H1 (cell line): ENCODE measurements around the gene CCT6A. TPM values are rescaled to one million over a fixed set of nuclear protein-coding genes. Genes with fewer than 3 reads are reported as not detected.

Experiments used
- CTCF ChIA-PET: fragments of 300-600 bp; sonication (Branson Sonifier 250); formaldehyde crosslinking; loops from one replicate; lab custom pipeline; 2021; ENCODE audit not compliant: partially characterized antibody; lab: Charles Lee
- POLR2A ChIA-PET: fragments of 300-600 bp; sonication (Branson Sonifier 250); formaldehyde crosslinking; loops from one replicate; lab custom pipeline; 2021; ENCODE audit warnings: inconsistent platforms; ENCODE audit not compliant: partially characterized antibody; lab: Charles Lee
- DNase-seq, 2 experiments: peaks; one replicate each; pipeline versions ENCODE4 v3.0.0 to v3.0.0-alpha.2; 2010 to 2022; ENCODE audit warnings: low spot score in 2 of 2, low read depth in 1 of 2, mixed read lengths in 1 of 2
- FAIRE-seq: peaks from 2 replicates; lab custom pipeline; 2011; peaks lifted over from hg19 to GRCh38; lab: Jason Lieb, UNC
- H2AFZ ChIP-seq: 2 replicates; pipeline ENCODE4 v1.8.1; 2012; ENCODE audit warnings: low read length, inconsistent platforms
- H2AK5ac ChIP-seq: 2 replicates; pipeline ENCODE4 v1.6.1; 2013; ENCODE audit warnings: low read depth, low read length
- H2BK120ac ChIP-seq: replicated peaks from 2 replicates; pipeline ENCODE3; 2013; ENCODE audit warnings: low read depth, low read length, inconsistent platforms
- H2BK12ac ChIP-seq: 2 replicates; pipeline ENCODE4 v1.6.1; 2013; ENCODE audit warnings: low read depth, low read length
- H2BK15ac ChIP-seq: 2 replicates; pipeline ENCODE4 v1.6.1; 2013; ENCODE audit warnings: low read length
- H2BK20ac ChIP-seq: 2 replicates; pipeline ENCODE4 v1.6.1; 2013; ENCODE audit warnings: low read length
- H2BK5ac ChIP-seq: 2 replicates; pipeline ENCODE4 v1.6.1; 2013; ENCODE audit warnings: low read depth, low read length
- H3K14ac ChIP-seq: 2 replicates; pipeline ENCODE4 v1.6.1; 2013; ENCODE audit warnings: inconsistent platforms; ENCODE audit not compliant: insufficient read length
- H3K18ac ChIP-seq: 2 replicates; pipeline ENCODE4 v1.6.1; 2013; ENCODE audit warnings: low read length; ENCODE audit errors: extremely low read depth
- H3K23ac ChIP-seq: 2 replicates; pipeline ENCODE4 v1.6.1; 2013; ENCODE audit warnings: inconsistent platforms; ENCODE audit not compliant: insufficient read length
- H3K23me2 ChIP-seq: 2 replicates; pipeline ENCODE4 v1.6.1; 2013; ENCODE audit warnings: low read depth, low read length
- H3K27ac ChIP-seq: 2 replicates; pipeline ENCODE4 v1.6.1; 2011; ENCODE audit warnings: low read depth, low read length, inconsistent platforms
- H3K27me3 ChIP-seq, 4 experiments: replicated peaks in 1 of 4; 1 replicate in 1 of 4; 2 replicates in 3 of 4; pipeline versions ENCODE4 v1.6.1 to v1.8.1; 2011 to 2013; ENCODE audit warnings: low read length in 3 of 4, mild to moderate bottlenecking in 3 of 4, inconsistent platforms in 2 of 4, mixed read lengths in 2 of 4, moderate library complexity in 1 of 4; ENCODE audit not compliant: control insufficient read depth in 3 of 4, insufficient read depth in 3 of 4; ENCODE audit errors: extremely low read depth in 1 of 4
- H3K36me3 ChIP-seq, 4 experiments: 2 replicates each; pipeline versions ENCODE4 v1.6.1 to v1.8.1; 2011 to 2013; ENCODE audit warnings: mild to moderate bottlenecking in 4 of 4, low read length in 3 of 4, moderate library complexity in 2 of 4, control low read depth in 1 of 4, inconsistent platforms in 1 of 4; ENCODE audit not compliant: insufficient read depth in 4 of 4, control insufficient read depth in 2 of 4
- H3K4ac ChIP-seq: replicated peaks from 2 replicates; pipeline ENCODE3; 2013; ENCODE audit warnings: low read length, low read depth, mixed read lengths, inconsistent platforms; ENCODE audit not compliant: insufficient read length
- H3K4me1 ChIP-seq, 4 experiments: replicated peaks in 1 of 4; 1 replicate in 1 of 4; 2 replicates in 3 of 4; pipeline versions ENCODE4 v1.6.1 to v1.8.1; 2011 to 2013; ENCODE audit warnings: low read length in 3 of 4, inconsistent platforms in 2 of 4, mixed read lengths in 1 of 4; ENCODE audit not compliant: insufficient read depth in 4 of 4, control insufficient read depth in 3 of 4
- H3K4me2 ChIP-seq, 2 experiments: 2 replicates each; pipeline versions ENCODE4 v1.6.1 to v1.8.1; 2011 to 2013; ENCODE audit warnings: low read depth in 2 of 2, low read length in 2 of 2, control low read depth in 1 of 2, inconsistent platforms in 1 of 2, mild to moderate bottlenecking in 1 of 2; ENCODE audit not compliant: insufficient read depth in 1 of 2
- H3K4me3 ChIP-seq, 4 experiments: fragments of 200-600, 300-600 bp in 1 of 4; sonication (generic), shearing (Covaris generic), sonication (Bioruptor Twin) in 1 of 4; 2 replicates each; pipeline versions ENCODE4 v1.5.1 to v1.8.1; 2011 to 2016; ENCODE audit warnings: low read length in 4 of 4, low read depth in 3 of 4, control low read depth in 2 of 4, inconsistent platforms in 2 of 4, mild to moderate bottlenecking in 2 of 4, mixed read lengths in 1 of 4, moderate library complexity in 1 of 4; ENCODE audit not compliant: insufficient read depth in 2 of 4; ENCODE audit errors: extremely low read depth in 1 of 4
- H3K56ac ChIP-seq: replicated peaks from 2 replicates; pipeline ENCODE3; 2013; ENCODE audit warnings: low read depth, mild to moderate bottlenecking, mixed read lengths, low read length, inconsistent platforms; ENCODE audit not compliant: insufficient read length
- H3K79me1 ChIP-seq: 2 replicates; pipeline ENCODE4 v1.6.1; 2013; ENCODE audit warnings: low read depth, low read length, control low read depth
- H3K79me2 ChIP-seq, 2 experiments: 2 replicates each; pipeline versions ENCODE4 v1.6.1 to v1.8.1; 2012 to 2013; ENCODE audit warnings: low read length in 2 of 2, mild to moderate bottlenecking in 2 of 2, inconsistent platforms in 1 of 2; ENCODE audit not compliant: insufficient read depth in 2 of 2, control insufficient read depth in 1 of 2
- H3K9ac ChIP-seq, 4 experiments: replicated peaks in 1 of 4; 1 replicate in 1 of 4; 2 replicates in 3 of 4; pipeline versions ENCODE4 v1.6.1 to v1.8.1; 2011 to 2013; ENCODE audit warnings: low read depth in 3 of 4, low read length in 3 of 4, control low read depth in 2 of 4, mild to moderate bottlenecking in 2 of 4, moderate library complexity in 2 of 4, inconsistent platforms in 1 of 4; ENCODE audit errors: extremely low read depth in 1 of 4
- H3K9me3 ChIP-seq, 2 experiments: 2 replicates each; pipeline versions ENCODE4 v1.6.1 to v1.8.1; 2012 to 2013; ENCODE audit warnings: mild to moderate bottlenecking in 2 of 2, moderate library complexity in 2 of 2, control low read depth in 1 of 2, inconsistent platforms in 1 of 2, low read depth in 1 of 2, low read length in 1 of 2, mixed read lengths in 1 of 2; ENCODE audit not compliant: insufficient read depth in 2 of 2
- H4K20me1 ChIP-seq, 2 experiments: replicated peaks in 1 of 2; 2 replicates each; pipeline versions ENCODE3 to v1.8.1; 2011 to 2013; ENCODE audit warnings: inconsistent platforms in 2 of 2, low read length in 2 of 2, mild to moderate bottlenecking in 1 of 2; ENCODE audit not compliant: insufficient read depth in 2 of 2, control insufficient read depth in 1 of 2
- H4K5ac ChIP-seq: 2 replicates; pipeline ENCODE4 v1.6.1; 2013; ENCODE audit warnings: low read length, low read depth, mixed read lengths, inconsistent platforms; ENCODE audit not compliant: insufficient read length
- H4K8ac ChIP-seq: 2 replicates; pipeline ENCODE4 v1.8.0; 2013; ENCODE audit warnings: mild to moderate bottlenecking, moderate library complexity, low read length, inconsistent platforms; ENCODE audit not compliant: insufficient read depth; ENCODE audit errors: extremely low read depth
- H4K91ac ChIP-seq: replicated peaks from 2 replicates; pipeline ENCODE3; 2013; ENCODE audit warnings: low read length, mixed read lengths, inconsistent platforms; ENCODE audit not compliant: insufficient read length
- CBX8 ChIP-seq: fragments of 300-800, 300-1000 bp; sonication (generic); IDR thresholded peaks from 2 replicates; pipeline ENCODE4 v1.7.1; 2016; ENCODE audit warnings: low read depth, low read length, borderline replicate concordance
- CEBPB ChIP-seq: IDR thresholded peaks from 2 replicates; pipeline ENCODE4 v1.6.1; 2012; ENCODE audit warnings: low read depth, low read length
- EP300 ChIP-seq, 2 experiments: IDR thresholded peaks; 1 replicate in 1 of 2; 2 replicates in 1 of 2; pipeline ENCODE4 v1.6.1; 2011 to 2012; ENCODE audit warnings: low read depth in 2 of 2, low read length in 2 of 2, mild to moderate bottlenecking in 2 of 2, borderline replicate concordance in 1 of 2, inconsistent platforms in 1 of 2, moderate library complexity in 1 of 2
- RBBP5 ChIP-seq: IDR thresholded peaks from 2 replicates; pipeline ENCODE4 v1.7.1; 2012; ENCODE audit warnings: low read depth, mild to moderate bottlenecking, inconsistent platforms, low read length, moderate library complexity, borderline replicate concordance
- SP2 ChIP-seq: IDR thresholded peaks from 2 replicates; pipeline ENCODE4 v1.6.1; 2012; ENCODE audit warnings: mild to moderate bottlenecking, low read length, inconsistent platforms
- TEAD4 ChIP-seq: IDR thresholded peaks from 2 replicates; pipeline ENCODE4 v1.6.1; 2012; ENCODE audit warnings: low read depth, low read length, inconsistent platforms, mixed read lengths
- WGBS, 2 experiments: shearing (Covaris generic) in 1 of 2; methylation state at CpG; one replicate each; pipeline versions ENCODE4 v1.1.6 to v1.1.7; 2013 to 2015; ENCODE audit warnings: low lambda C conversion rate in 2 of 2, mixed read lengths in 2 of 2, inconsistent platforms in 1 of 2, low coverage in 1 of 2, missing lambda C conversion rate in 1 of 2; ENCODE audit not compliant: insufficient replicate concordance in 2 of 2, insufficient coverage in 1 of 2, insufficient read length in 1 of 2; ENCODE audit errors: extremely low coverage in 1 of 2, missing lambda C conversion rate in 1 of 2; 5-methylcytosine and 5-hydroxymethylcytosine counted together
- polyA plus RNA-seq, 7 experiments: library from polyadenylated mRNA; depleted of rRNA in 3 of 7; stranded (reverse) in 5 of 7; unstranded in 2 of 7; fragments of >200 nt in 5 of 7; fragments of 200-250 nt in 2 of 7; gene quantifications; 1 replicate in 5 of 7; 2 replicates in 1 of 7; 4 replicates in 1 of 7; pipeline versions ENCODE4 v1.2.1 to v1.2.3, GENCODE V29; 2011 to 2013; ENCODE audit warnings: missing spikeins in 2 of 7, mixed read lengths in 2 of 7
- total RNA-seq: library from RNA; stranded (reverse); fragmentation: NEBNext Ultra II Directional; extraction: Animal tissue kit (Norgen Biotek cat#: 25700); gene quantifications from 2 replicates; pipeline ENCODE4 v1.2.1, GENCODE V29; 2021
- TF ChIP-seq, protein P1 (sequence below): IDR thresholded peaks from 2 replicates; pipeline ENCODE4 v1.6.1; 2012; ENCODE audit warnings: inconsistent platforms
- TF ChIP-seq, protein P2 (sequence below): IDR thresholded peaks from 2 replicates; pipeline ENCODE4 v1.6.1; 2012; ENCODE audit warnings: inconsistent platforms

The CCT6A gene
- total and polyA plus RNA-seq, 2 of the 8 experiments (the other 6 are each of a cell fraction or from before 2014, with no cell fraction given): 201 to 272 TPM

DNA sequence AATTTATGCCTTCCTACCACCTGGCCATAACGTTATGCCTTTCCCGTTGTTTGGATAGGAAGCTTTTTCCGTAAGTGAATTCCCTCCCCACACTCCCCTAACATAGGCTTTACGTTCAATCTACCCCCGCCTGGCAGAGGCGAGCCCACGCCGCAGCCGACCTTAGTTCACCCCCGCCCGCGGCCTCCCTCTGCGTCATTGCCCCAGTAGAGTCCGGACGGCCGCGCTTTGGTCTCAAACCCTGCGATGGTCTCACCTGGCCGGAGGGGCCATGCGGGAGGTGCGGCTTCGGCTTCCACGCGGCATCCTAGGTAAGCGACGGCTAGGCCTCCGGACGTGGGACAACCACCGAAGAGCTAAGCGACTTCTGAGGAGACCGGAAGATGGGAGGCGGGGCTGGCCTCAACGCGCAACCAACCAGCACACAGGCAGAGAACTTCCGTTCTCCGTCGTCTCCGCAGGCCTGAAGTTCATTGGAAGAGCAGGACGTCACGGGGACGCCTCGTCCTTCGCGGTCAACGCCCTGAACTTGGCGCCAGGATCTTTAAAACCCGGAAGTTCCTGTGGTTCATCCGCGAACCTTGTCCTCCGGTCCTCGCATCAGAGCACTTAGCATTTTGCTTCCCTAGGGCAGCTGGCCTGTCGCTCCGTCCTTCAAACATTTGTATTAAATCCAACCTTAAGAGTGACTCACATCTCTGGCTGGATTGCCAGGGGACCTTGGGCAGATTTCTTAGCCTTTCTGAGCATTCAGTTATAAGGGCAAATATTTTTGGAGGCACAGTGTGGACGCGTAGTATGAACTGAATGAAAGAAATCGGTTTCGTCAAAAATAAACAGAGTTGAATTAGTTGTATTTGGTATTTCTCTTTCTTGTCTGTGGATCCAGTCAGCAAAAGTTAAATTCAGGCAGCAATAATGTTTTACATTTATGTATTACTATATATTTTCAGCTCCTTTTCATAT lies 54.8 kb downstream of the CCT6A start, which contains the start of gene CHCHD2:
Gene CHCHD2, minus strand, starts transcription at position 369 of the 966 bp plus-strand sequence. Its CDS starts 63 bp downstream, at position 306.
- Histone ChIP-seq H3K9me3 (peaks cover 12 to 35% of the 10 kb centered on the region in 2 experiments; a peak in 2 of 4 replicates), H3K27ac (peak within 1 kb of the TSS; percentile 58; the same call in 1 of the 2 replicates)
- TF ChIP-seq CBX8: no peak
- TF ChIP-seq, protein P1, sequence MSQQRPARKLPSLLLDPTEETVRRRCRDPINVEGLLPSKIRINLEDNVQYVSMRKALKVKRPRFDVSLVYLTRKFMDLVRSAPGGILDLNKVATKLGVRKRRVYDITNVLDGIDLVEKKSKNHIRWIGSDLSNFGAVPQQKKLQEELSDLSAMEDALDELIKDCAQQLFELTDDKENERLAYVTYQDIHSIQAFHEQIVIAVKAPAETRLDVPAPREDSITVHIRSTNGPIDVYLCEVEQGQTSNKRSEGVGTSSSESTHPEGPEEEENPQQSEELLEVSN: peak; percentile 36; the same call in 1 of the 2 replicates
- TF ChIP-seq SP2: no peak; the same call in 1 of the 2 replicates
- TF ChIP-seq RBBP5: no peak
- no peak for TF ChIP-seq TEAD4
- no peak for TF ChIP-seq EP300 (IDR thresholded peaks at IDR 0.05; ENCODE audit: borderline replicate concordance in 1 of 2, low read depth in 2 of 2, low read length in 2 of 2)
- no peak for TF ChIP-seq CEBPB
- TF ChIP-seq, protein P2, sequence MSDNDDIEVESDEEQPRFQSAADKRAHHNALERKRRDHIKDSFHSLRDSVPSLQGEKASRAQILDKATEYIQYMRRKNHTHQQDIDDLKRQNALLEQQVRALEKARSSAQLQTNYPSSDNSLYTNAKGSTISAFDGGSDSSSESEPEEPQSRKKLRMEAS: 0 out of 2 replicates have a peak, but pooled peaks have one; percentile 33

More for the DNA sequence above, 54.8 kb downstream of the CCT6A start, which contains the start of gene CHCHD2:
- Histone ChIP-seq H3K56ac (no peak within 1 kb of the TSS), H3K4me1 (no peaks in the 10 kb centered on the region), H3K23me2 (peaks cover 5% of the 10 kb centered on the region; the same call in 1 of the 2 replicates), H3K4me2 (peak within 1 kb of the TSS; percentile 62 to 84), H2AFZ (peak within 1 kb of the TSS; percentile 51; the same call in 1 of the 2 replicates), H4K20me1 (peaks cover 0 to 2% of the 10 kb centered on the region in 2 experiments), H2BK12ac (no peak within 1 kb of the TSS), H3K23ac (no peak within 1 kb of the TSS), H3K18ac (no peak within 1 kb of the TSS; the same call in 1 of the 2 replicates), H3K14ac (no peak within 1 kb of the TSS), H2BK15ac (no peak within 1 kb of the TSS), H3K79me2 (peaks cover 0 to 10% of the 10 kb centered on the region in 2 experiments; a peak in 2 of 4 replicates), H2BK5ac (0 out of 2 replicates have a peak within 1 kb of the TSS, but pooled peaks have one; percentile 28), H3K36me3 (peaks cover 4 to 19% (median 11%) of the 10 kb centered on the region in 4 experiments; a peak in 7 of 8 replicates), H3K79me1 (no peaks in the 10 kb centered on the region), H2AK5ac (no peak within 1 kb of the TSS), H3K27me3 (no peaks in the 10 kb centered on the region), H4K5ac (no peak within 1 kb of the TSS), H4K91ac (no peak within 1 kb of the TSS), H4K8ac (peak within 1 kb of the TSS; percentile 76; the same call in 1 of the 2 replicates), H2BK20ac (no peak within 1 kb of the TSS), H3K4ac (no peak within 1 kb of the TSS), H2BK120ac (no peak within 1 kb of the TSS), H3K9ac (peak within 1 kb of the TSS in 3 of 4 experiments; percentile 58 to 91 (median 73); a peak in 6 of 7 replicates), H3K4me3 (peak within 1 kb of the TSS; percentile 75 to 93 (median 86))
- FAIRE-seq (no peak), DNase-seq (peak; percentile 59 to 83)
- WGBS, 2 experiments: 41% methylated on average over 55 of the region's 57 CpGs; no CpG with 5 or more reads in 1 of the 2 experiments
- ChIA-PET POLR2A (interaction anchor here (0.7 to 2.1 kb wide), 4 partner anchors 55 to 219 kb away, joined by 3 to 7 read pairs (median 4); partner anchors contain the start of genes CCT6A, PSPH and ZNF713), CTCF (interaction anchor here (0.6 kb wide), 1 partner anchor 28 kb away, joined by 3 read pairs; no protein-coding TSS in a partner anchor)
